Fibroblast of lung (primary cell): ENCODE data around the gene DHX16.

Experiments
- EZH2 ChIP-seq: IDR thresholded peaks from 2 replicates; pipeline ENCODE4 v1.5.1; 2012; ENCODE audit warnings: low read length, control low read depth, mild to moderate bottlenecking; ENCODE audit errors: missing control alignments
- TF ChIP-seq, protein P1 (sequence below), 2 donors: IDR thresholded peaks in 1 of 2; conservative IDR thresholded peaks in 1 of 2; 1 replicate in 1 of 2; 2 replicates in 1 of 2; pipeline ENCODE4 v1.5.1; 2011 to 2012; ENCODE audit warnings: low read length in 2 of 2, control low read depth in 1 of 2, inconsistent platforms in 1 of 2, low read depth in 1 of 2, mild to moderate bottlenecking in 1 of 2

DNA sequence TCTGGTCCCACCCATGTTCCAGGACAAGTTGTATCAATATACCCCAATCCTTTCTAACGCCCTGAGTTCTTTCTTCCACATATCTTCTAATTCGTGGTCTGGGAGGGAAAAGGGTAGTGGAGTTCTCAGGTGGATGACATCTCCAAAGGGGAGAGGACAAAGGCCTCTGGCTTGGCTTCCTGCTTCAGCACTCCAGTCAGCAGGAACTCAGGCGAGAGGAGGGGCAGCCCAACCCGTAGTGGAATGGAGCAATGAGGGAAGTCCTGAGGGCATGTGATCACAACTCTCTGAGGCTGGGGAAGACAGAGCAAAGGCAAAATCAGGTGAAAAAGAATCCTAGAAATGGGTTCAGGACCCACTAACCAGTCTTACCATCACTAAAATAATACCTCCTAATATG lies 27.5 kb upstream of the DHX16 start:
- TF ChIP-seq, protein P1, sequence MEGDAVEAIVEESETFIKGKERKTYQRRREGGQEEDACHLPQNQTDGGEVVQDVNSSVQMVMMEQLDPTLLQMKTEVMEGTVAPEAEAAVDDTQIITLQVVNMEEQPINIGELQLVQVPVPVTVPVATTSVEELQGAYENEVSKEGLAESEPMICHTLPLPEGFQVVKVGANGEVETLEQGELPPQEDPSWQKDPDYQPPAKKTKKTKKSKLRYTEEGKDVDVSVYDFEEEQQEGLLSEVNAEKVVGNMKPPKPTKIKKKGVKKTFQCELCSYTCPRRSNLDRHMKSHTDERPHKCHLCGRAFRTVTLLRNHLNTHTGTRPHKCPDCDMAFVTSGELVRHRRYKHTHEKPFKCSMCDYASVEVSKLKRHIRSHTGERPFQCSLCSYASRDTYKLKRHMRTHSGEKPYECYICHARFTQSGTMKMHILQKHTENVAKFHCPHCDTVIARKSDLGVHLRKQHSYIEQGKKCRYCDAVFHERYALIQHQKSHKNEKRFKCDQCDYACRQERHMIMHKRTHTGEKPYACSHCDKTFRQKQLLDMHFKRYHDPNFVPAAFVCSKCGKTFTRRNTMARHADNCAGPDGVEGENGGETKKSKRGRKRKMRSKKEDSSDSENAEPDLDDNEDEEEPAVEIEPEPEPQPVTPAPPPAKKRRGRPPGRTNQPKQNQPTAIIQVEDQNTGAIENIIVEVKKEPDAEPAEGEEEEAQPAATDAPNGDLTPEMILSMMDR (conservative IDR thresholded peaks at IDR 0.05 in 1 of 2, IDR thresholded peaks at IDR 0.05 in 1 of 2; ENCODE audit: low read depth in 1 of 2, low read length in 2 of 2), result no peak
- no peak for TF ChIP-seq EZH2
